Stimulated activated CD4-positive, alpha-beta T cell treated with anti-CD3 and anti-CD28 coated beads, TNF-alpha, amount 100 ng/mL, for 1 hour (primary cell): ENCODE measurements around the gene RNF44.
"Not testable (repeated sequence)": the region's sequence is repeated elsewhere in the genome, so short reads cannot be mapped to it uniquely, and the experiment has no call there.

Experiments
- DNase-seq, 3 donors: peaks; one replicate each; pipeline ENCODE4 v3.0.0-alpha.2; 2020; ENCODE audit warnings: low read depth in 3 of 3, low spot score in 1 of 3

The RNF44 gene

GRCh38 chr5:176521286-176521685 is 15.9 kb downstream of the RNF44 start:
- DNase-seq = no peak

- no peak for DNase-seq
Measured at GRCh38 chr5:176519810-176520720, 17.1 kb downstream of the RNF44 start.

- no peak for DNase-seq
Measured at GRCh38 chr5:176517053-176517661, 20.0 kb downstream of the RNF44 start.

- no peak for DNase-seq
Measured at GRCh38 chr5:176515396-176515795, 21.8 kb downstream of the RNF44 start.

GRCh38 chr5:176514244-176514950 is 22.8 kb downstream of the RNF44 start:
- no peak for DNase-seq

- DNase-seq = no peak
Measured at GRCh38 chr5:176513788-176514187, 23.4 kb downstream of the RNF44 start.

GRCh38 chr5:176508603-176509002 is 28.6 kb downstream of the RNF44 start:
- DNase-seq = no peak

- no peak for DNase-seq
Measured at GRCh38 chr5:176507911-176508310, 29.3 kb downstream of the RNF44 start.

GRCh38 chr5:176503496-176503895 is 33.7 kb downstream of the RNF44 start:
- DNase-seq = no peak

GRCh38 chr5:176501333-176501732 is 35.9 kb downstream of the RNF44 start:
- no peak for DNase-seq

- DNase-seq = no peak
Measured at GRCh38 chr5:176500511-176500910, 36.7 kb downstream of the RNF44 start.

- no peak for DNase-seq
Measured at GRCh38 chr5:176499273-176499672, 37.9 kb downstream of the RNF44 start.

- DNase-seq = no peak
Measured at GRCh38 chr5:176497852-176498251, 39.4 kb downstream of the RNF44 start.

- DNase-seq = no peak
Measured at GRCh38 chr5:176492431-176492830, 44.8 kb downstream of the RNF44 start.

GRCh38 chr5:176491901-176492300 is 45.3 kb downstream of the RNF44 start:
- no peak for DNase-seq

GRCh38 chr5:176491101-176491502 is 46.1 kb downstream of the RNF44 start:
- DNase-seq = no peak

GRCh38 chr5:176490301-176490700 is 46.9 kb downstream of the RNF44 start:
- DNase-seq = no peak

- no peak for DNase-seq
Measured at GRCh38 chr5:176489077-176489476, 48.1 kb downstream of the RNF44 start.

GRCh38 chr5:176487160-176487559 is 50.0 kb downstream of the RNF44 start:
- not testable (repeated sequence) for DNase-seq

GRCh38 chr5:176486189-176486757 is 50.9 kb downstream of the RNF44 start:
- DNase-seq = no peak

GRCh38 chr5:176485176-176485575 is 52.0 kb downstream of the RNF44 start:
- DNase-seq = no peak

- no peak for DNase-seq
Measured at GRCh38 chr5:176481711-176482110, 55.5 kb downstream of the RNF44 start.
